SW 1271 (cell line): Measurements from ENCODE around the gene SRSF12.
"Not testable (repeated sequence)": the region's sequence is repeated elsewhere in the genome, so short reads cannot be mapped to it uniquely, and the experiment has no call there.

Experiments used
- DNase-seq, 2 experiments: peaks; one replicate each; lab custom pipeline; 2025; lab: John Stamatoyannopoulos, UW

The SRSF12 gene

GRCh38 chr6:89128256-89128671 lies 10.4 kb upstream of the SRSF12 start:
- DNase-seq, result not testable (repeated sequence)

- peak; percentile 10 to 40 for DNase-seq
Measured at GRCh38 chr6:89122625-89123024, 4.8 kb upstream of the SRSF12 start.

- DNase-seq, result no peak
Measured at GRCh38 chr6:89121934-89122333, 4.1 kb upstream of the SRSF12 start.

GRCh38 chr6:89120371-89120770 lies 2.5 kb upstream of the SRSF12 start:
- no peak for DNase-seq

- no peak for DNase-seq
Measured at GRCh38 chr6:89118931-89119330, 1.1 kb upstream of the SRSF12 start.

- no peak for DNase-seq
Measured at GRCh38 chr6:89116702-89117101, 1.2 kb downstream of the SRSF12 start.

- DNase-seq, result no peak
Measured at GRCh38 chr6:89111933-89112332, 5.9 kb downstream of the SRSF12 start.

- no peak for DNase-seq
Measured at GRCh38 chr6:89110284-89110683, 7.6 kb downstream of the SRSF12 start.

- DNase-seq, result no peak
Measured at GRCh38 chr6:89100114-89100513, 17.8 kb downstream of the SRSF12 start.

GRCh38 chr6:89098461-89098860 lies 19.4 kb downstream of the SRSF12 start:
- no peak for DNase-seq

GRCh38 chr6:89087881-89088280 lies 30.0 kb downstream of the SRSF12 start:
- no peak for DNase-seq

GRCh38 chr6:89085409-89086205 lies 32.3 kb downstream of the SRSF12 start:
- no peak for DNase-seq

- DNase-seq, result no peak
Measured at GRCh38 chr6:89084954-89085353, 32.9 kb downstream of the SRSF12 start.

GRCh38 chr6:89084542-89084941 lies 33.3 kb downstream of the SRSF12 start:
- DNase-seq, result no peak

GRCh38 chr6:89082486-89082891 lies 35.4 kb downstream of the SRSF12 start:
- DNase-seq, result peak in 1 of 2 experiments; percentile 24

GRCh38 chr6:89081423-89082322 lies 36.2 kb downstream of the SRSF12 start:
- peak; percentile 78 to 93 for DNase-seq

- no peak for DNase-seq
Measured at GRCh38 chr6:89081129-89081422, 36.8 kb downstream of the SRSF12 start.

- peak; percentile 86 to 96 for DNase-seq
Measured at GRCh38 chr6:89080281-89081128, 37.4 kb downstream of the SRSF12 start, which contains the start of gene PNRC1. Gene PNRC1 (plus strand): TSS chr6:89080751. CDS start chr6:89080895, 144 bp downstream.

- no peak for DNase-seq
Measured at GRCh38 chr6:89079511-89080234, 38.2 kb downstream of the SRSF12 start.

GRCh38 chr6:89073840-89074239 lies 44.0 kb downstream of the SRSF12 start:
- no peak for DNase-seq

- no peak for DNase-seq
Measured at GRCh38 chr6:89073014-89073620, 44.8 kb downstream of the SRSF12 start.
